ENCODE data around the gene RNU1-2.
"Not testable (repeated sequence)": the region's sequence is repeated elsewhere in the genome, so short reads cannot be mapped to it uniquely, and the experiment has no call there.

Gene RNU1-2

GRCh38 chr1:16888860-16889816 lies 6.6 kb upstream of the RNU1-2 start:
- peak; percentile 81 for DNase-seq

- DNase-seq: not testable (repeated sequence)
Measured at GRCh38 chr1:16890539-16891021, 5.2 kb upstream of the RNU1-2 start.

GRCh38 chr1:16891057-16891456 lies 4.7 kb upstream of the RNU1-2 start:
- not testable (repeated sequence) for DNase-seq

- not testable (repeated sequence) for DNase-seq
Measured at GRCh38 chr1:16892978-16893525, 2.7 kb upstream of the RNU1-2 start.

- not testable (repeated sequence) for DNase-seq
Measured at GRCh38 chr1:16893796-16894195, 2.0 kb upstream of the RNU1-2 start.

GRCh38 chr1:16894338-16894737 lies 1.4 kb upstream of the RNU1-2 start:
- DNase-seq: not testable (repeated sequence)

GRCh38 chr1:16895233-16895597 lies 565 bp upstream of the RNU1-2 start:
- not testable (repeated sequence) for DNase-seq

GRCh38 chr1:16896316-16897055 lies 706 bp downstream of the RNU1-2 start:
- not testable (repeated sequence) for DNase-seq

DNA sequence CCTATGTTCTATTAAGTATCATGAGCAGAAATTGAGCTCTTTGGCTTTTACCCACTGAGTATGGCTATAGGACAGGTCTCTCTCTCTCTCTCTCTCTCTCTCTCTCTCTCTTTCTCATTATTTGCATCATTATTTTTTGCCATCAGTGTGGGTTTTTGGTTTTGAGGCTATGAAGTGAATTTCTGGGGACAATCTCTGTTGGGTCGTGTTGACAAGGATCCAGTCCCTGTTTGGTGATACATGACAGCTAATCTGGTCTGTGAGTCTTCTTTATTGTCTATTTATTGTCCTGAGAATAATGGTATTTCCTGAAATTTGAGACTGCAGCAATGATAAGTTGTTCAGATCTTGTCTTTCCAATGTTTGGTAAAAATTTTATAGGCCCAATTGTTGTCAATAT lies 1.9 kb downstream of the RNU1-2 start:
- not testable (repeated sequence) for DNase-seq

GRCh38 chr1:16898298-16898697 lies 2.5 kb downstream of the RNU1-2 start:
- not testable (repeated sequence) for DNase-seq

- not testable (repeated sequence) for DNase-seq
Measured at GRCh38 chr1:16899020-16899419, 3.2 kb downstream of the RNU1-2 start.

DNA sequence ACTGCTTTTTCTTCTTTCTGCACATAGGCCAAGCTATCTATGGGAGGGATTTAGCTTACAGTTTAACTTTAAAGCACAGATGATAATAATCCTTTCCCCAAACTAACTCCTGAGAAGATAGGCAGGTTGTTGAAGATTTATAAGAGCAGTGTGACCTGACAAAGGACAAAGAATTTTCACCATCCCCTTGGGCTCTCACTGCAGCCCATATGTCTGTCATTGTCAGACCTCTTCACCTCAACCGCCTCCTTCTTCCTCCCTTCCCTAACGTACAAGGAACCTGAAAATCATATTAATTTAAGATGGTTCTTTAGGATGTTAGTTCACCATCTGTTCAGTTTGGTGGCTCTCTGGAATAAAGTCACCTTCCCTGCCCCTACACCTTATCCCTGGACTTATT lies 5.0 kb downstream of the RNU1-2 start:
- DNase-seq: no peak

DNA sequence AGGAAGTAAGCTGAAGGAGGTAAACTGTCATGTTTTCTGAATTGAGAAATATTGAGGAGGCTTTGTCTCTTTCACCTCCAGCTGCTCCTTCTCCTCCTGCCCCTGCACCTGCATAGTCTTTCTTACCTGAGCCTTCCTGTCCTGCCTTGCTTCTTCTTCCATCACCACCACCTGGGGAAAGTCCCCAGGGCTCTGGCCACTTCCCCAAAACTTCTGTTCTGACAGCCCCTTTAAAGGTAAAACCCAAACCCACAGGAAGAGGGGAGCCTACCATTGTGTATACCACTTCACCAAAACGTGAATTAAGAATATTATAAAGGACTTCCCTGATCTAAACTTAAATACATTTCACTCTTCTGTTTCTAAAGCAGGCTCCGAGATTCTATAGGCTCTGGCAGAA lies 5.6 kb downstream of the RNU1-2 start:
- DNase-seq: not testable (repeated sequence)

DNA sequence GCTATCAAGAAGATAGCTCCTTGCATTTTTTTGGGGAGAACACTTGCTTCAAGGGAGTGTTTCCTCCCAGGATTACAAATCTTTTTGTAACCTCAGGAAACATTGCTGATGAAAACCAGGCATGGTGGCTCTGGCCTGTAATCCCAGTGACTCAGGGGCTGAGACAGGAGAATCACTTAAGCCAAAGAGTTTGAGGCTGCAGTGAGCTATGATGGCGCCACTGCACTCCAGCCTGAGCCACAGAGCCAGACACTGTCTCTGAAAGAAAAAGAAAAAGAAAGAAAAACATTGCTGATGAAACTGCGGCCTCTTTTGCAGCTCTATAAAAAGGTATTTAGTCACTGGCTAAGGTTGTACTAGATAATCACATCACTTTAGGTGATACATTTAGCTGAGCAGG lies 7.3 kb downstream of the RNU1-2 start:
- DNase-seq: no peak

DNA sequence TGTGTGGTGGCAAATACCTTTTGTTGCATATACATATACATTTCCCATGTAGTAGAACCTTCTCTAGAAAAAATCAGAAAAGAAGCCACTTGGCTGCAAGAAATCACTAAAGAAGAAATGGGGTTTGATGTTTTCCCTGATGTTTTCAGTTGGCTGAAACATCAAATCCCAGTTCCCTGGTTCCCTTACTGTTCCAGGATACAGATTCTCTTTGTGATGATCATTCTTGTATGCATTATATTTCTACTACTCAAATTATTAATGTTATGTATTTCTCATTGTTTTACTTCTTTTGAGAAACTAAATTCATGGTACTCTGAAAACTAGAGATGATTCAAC lies 7.6 kb downstream of the RNU1-2 start:
- DNase-seq: no peak

DNA sequence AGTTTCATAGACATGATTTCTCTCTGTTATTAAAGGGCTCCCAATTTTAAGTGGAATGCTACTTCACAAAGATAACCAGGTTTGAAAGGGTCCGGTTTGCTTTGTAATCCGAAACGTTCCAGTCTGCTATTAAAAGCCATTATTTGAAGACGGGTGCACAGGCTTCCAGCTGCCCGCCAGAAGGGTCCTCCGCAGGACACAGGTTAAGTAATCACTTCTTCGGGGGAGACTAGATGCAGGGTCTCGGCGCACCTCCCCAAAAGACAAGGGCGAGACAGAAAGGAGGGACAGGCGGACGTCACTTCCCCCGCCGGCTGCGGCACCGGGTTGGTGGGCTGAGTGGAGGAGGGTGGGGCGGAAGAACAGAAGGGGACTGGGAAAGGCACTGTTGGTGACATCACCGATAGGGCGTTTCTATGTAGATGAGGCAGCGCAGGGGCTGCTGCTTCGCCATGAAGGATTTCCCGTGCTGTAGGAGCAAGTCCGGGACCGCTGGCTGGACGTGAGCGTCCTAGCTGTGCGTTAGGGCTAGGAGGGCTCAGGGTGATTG lies 8.9 kb downstream of the RNU1-2 start:
- peak; percentile 97 for DNase-seq

DNA sequence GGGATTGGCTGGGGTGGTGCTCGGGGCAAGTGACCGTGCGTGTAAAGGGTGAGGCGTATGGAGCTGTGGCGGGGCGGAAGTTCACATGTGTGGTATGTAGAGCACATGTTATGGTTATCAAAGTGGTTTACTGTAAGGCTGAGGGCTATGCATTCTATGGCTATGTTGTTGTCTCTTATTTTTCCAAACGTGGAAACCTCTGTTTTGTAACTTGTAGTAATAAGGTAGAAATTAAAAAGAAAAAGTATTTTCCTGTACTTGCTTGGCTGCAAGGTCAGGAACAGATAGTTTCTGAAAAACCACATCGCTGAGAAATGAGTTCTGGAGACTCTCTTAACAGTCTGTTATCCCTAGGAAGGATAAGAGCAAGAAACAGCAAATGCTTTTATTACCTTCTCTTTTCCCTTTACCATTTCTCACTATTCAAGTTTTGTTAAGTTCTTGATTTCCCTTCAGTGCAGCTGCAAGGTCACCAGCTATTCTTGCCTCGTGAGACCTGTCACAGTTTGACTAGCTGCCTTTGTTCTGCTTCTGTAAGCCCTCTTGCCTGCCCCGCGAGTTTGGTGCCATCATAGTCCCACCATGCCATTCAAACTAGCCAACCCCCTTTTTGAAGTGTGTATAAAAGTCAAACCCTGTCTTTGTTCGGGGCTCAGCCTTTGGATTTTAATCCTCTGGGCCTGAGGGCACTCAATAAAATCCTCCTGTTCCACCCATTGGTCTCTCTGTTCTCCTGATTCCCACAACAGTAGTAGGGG lies 9.5 kb downstream of the RNU1-2 start:
- no peak for DNase-seq

DNA sequence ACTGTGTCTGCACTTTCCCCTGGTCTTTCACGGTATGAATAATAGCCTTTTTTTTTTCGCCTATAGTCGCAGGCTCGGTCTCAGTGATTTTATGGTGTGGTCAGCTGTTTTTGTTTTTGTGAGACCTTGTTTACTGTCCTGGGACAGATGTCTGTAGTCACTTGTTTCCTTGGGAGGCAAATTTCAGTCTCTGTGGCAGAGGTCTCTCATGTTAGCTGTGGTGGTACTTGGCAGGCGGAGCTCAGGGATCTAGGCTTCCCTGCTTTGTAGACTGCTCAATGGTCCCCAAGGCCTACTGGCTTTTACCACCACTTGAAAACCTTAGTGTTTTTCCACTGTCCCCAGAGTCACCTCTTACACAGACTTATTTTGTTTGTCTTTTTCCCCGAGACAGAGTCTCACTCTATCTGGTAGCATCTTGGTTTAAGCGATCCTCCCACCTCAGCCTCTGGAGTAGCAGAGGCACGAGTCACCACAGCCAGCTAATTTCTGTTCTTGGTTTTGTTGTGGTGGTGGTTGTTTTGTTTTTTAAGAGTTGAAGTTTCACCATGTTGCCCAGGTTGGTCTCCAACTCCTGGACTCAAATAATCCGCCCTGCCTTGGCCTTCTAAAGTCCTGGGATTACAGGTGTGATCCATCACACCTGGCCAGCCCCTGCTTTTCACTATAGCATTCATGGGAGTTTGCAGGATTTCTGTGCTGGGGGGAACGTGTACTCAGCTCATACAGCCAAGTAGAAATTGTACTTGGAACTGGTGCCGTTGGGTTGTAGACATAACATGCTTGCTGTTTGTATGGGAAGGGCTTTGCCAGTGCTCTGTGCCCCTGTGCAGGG lies 10.3 kb downstream of the RNU1-2 start:
- no peak for DNase-seq

- DNase-seq: no peak
Measured at GRCh38 chr1:16906873-16907272, 11.1 kb downstream of the RNU1-2 start.

DNA sequence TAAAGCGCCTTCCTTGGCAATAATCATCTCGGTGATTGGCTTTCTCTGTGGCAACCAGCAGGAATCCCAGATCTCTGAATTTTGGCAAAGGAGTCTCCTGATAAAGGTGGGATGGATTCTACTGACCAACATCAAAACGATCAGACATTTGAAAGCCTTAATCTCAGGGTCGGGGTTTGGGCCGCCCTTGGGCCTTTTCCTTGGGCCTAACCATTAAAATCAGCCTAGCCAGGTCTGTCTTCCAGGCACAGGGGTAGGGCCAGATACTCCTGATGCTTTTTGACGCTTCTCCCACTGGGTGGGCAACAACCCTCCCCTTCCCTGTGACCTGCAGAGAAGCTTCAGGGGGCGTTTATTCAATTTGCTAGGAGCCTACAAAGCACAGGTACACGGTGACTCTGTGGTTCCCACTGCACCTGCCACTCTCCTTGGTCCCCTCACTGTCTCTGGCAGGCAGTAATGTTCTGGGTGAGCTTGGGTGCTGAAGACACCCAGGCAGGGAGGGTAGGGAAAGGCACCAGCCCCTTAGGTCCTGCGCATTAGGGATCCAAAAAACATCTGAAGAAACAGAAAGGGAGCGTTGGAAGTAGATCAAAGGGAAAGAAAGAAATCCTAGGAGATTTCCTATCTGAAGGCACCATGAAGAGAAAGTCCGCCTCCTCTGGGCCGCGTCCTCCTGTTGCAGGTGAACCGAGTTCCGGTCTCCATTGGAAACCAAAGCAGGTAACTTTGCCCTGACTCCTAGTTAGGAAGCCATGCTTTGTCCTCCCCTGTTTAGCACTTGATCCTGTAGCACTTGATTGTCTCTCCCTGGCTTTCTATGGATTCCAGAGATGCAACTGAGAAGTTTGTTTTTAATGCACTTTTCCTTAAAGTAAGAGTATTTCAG lies 12.3 kb downstream of the RNU1-2 start:
- DNase-seq: no peak
